ENCODE data around the gene PAF1. TPM values are rescaled to one million over a fixed set of nuclear protein-coding genes. Genes with fewer than 3 reads are reported as not detected.
A peak's percentile ranks its signal among the peaks of the same experiment; 100 is the strongest.

PAF1 gene
- 34.8 TPM for total RNA-seq
- long read RNA-seq, transcript PAF1-201 (14 exons, 2,066 nt), result major isoform, 56 of 100 reads
- long read RNA-seq, partial matches to known transcripts, result 12 of 100 reads
- long read RNA-seq, other reads (novel, unspliced or antisense), result 31 of 100 reads

DNA sequence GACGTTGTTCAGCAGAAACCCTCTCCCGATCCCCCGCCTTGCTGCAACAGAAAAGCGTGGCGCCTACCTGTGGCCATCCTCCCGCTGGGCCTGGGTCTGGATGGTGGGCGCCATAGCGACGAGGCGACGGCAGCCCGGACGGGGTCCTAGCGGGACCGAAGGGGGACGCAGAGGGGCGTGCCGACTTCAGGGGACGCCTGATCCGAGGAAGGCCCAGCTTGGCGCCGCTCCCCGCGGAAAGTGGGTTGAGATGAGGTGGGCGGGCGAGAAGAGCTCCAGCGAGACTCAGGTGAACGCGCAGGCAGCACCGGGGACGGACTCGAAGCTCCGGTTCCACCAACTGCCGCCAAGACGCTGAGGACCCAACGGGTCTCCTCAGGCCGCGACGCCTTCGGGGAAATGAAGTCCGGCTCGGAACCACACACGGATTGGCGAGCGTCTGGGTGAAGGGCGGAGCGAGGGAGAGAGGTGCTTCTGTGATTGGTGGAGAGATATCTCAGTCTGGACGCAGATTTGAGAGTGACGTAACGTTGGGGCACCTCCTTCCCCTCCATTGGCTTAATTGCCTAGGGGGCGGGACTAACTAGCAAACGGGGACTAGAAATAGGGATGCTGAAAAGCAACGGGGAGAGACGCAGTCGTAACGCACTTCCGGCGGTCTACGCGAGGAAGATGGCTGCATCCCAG, at the start of gene PAF1, which contains the start of gene MED29:
Gene PAF1, minus strand, starts transcription at position 356 of the 687 bp plus-strand sequence. Its CDS starts 242 bp downstream, at position 114.
Gene MED29, plus strand, starts transcription at position 628 of the 687 bp plus-strand sequence. Its CDS starts 45 bp downstream, at position 673.
- intact Hi-C loops (cut with micrococcal nuclease), result no loop called here
- ATAC-seq, result peak; percentile 97
- peak; percentile 96 for DNase-seq

DNA sequence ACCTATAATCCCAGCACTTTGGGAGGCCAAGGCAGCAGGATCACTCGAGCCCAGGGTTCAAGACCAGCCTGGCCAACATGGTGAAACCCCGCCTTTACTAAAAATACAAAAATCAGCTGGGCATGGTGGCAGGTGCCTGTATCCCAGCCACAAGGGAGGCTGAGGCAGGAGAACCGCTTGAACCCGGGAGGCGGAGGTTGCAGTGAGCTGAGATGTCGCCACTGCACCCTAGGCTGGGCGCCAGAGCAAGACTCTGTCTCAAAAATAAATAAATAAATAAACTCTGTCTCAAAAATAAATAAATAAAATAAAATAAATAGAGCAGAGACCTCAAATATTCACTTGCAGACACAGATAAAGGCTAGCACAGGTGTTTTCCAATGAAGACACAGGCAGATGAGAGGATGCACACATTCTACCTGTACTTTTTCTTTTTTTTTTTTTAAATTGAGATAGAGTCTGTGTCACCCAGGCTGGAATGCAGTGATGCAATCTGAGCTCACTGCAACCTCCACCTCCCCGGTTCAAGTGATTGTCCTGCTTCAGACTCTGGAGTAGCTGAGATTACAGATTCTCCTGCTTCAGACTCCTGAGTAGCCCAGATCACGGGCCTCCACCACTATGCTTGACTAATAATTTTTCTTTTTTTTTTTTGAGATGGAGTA, 47.5 kb upstream of the PAF1 start:
- intact Hi-C loops (cut with micrococcal nuclease), result no loop called here
- no peak for DNase-seq

DNA sequence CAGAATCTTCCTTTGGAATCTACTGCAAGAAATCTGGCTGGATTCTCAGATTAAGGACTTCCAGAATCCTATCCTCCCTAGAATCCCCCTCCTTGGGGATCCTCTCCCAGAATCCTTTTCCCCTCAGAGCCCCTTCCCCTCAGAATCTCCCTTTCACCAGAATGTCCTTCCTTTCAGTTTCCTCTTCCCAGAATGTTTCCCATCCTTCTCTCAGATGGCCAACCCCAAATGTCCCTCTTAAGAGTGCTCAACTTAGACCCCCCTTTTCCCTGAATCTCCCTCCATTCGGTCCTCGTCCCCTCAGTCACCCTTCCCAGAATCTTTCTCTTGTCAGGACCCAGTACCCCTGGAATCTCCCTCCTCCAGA, 45.4 kb upstream of the PAF1 start:
- intact Hi-C loops (cut with micrococcal nuclease), result no loop called here
- ATAC-seq (no peak), DNase-seq (no peak)

More for the DNA sequence above, 47.5 kb upstream of the PAF1 start:
- ATAC-seq, result no peak

DNA sequence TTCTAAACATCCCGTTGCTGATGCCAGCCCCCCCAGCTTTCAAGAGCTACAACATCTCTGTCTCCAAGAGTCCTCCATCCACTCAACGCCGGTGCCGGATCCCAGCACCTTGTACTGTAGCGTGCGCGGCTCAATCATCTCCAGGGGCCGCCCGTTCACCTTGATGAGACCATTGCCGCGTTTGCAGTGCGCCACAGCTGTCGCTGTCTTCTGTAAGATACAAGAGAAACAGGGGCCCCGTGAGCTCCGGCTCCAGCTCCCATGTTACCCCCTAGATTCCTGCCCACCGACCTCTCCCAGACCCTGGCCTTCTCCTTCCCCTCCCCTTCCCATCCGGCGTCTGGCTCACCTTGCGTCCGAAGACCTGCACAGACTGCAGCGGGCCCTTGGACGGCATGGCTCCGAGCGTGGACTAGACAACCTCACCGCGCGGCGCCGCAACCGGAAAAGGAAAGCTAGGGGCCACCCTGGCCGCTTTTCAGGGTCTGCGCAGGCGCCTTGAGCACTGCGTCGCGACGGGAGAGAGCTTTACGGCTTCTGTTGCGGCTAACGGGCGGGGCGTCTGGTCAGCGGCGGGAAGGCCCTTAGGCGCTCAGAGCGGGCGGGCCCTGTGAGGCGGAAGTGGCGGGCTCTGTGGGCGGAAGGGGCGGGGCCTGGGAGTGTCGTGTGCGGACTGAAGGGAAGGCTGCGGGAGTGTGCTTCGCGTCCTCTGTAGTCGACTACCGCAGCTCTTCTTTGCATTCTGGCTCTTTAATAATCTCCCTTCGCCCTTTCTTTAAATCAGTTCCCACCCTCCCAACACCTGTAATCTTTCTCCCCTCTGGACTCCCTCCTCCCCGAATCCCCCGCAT, 44.8 kb upstream of the PAF1 start, which contains the start of gene RPS16:
Gene RPS16, minus strand, starts transcription at position 451 of the 851 bp plus-strand sequence. Its CDS starts 54 bp downstream, at position 397.
- intact Hi-C loops (cut with micrococcal nuclease), result no loop called here
- ATAC-seq, result peak; percentile 99
- DNase-seq, result peak; percentile 99

DNA sequence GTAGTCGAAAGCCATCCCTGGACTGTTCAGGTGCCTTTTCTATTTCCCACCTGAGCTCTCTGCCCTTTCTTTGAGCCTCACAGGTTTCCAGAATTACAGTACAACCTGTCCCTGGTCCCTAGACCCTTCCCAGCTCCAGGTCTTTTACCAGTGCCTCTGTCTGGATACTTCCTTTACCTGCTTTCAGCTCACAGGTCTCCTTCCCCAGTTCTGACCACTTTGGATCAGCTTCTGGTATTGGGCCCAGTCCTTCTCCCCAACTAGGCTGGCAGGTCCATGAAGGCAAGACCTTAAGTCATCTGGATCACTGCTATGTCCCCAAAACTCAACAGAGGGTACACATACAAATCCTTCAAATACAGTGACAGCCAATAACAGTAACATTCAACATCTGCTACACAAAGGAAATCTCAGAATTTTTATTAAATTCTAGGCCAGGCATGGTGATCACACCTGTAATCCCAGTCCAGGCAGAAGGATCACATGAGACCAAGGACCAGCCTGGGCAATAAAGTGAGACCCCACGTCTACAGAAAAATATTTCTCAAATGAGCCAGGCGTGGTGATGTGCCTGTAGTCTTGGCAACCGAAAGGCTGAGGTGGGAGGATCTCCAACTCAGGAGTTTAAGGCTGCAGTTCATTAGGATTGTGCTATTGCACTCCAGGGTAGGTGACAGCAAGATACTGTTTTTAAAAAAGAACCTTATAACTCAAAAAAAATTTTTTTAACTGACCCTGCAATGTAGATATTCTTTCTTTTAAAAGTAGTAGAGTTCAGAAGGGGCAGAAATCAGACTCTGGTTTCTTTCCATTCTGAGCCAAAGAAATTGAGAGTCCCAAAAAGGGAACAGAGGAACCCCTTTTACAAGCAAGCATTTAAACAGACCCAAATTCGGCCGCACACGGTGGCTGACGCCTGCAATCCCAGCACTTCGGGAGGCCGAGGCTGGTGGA, 43.5 kb upstream of the PAF1 start:
- ATAC-seq, result no peak
- intact Hi-C loops (cut with micrococcal nuclease), result no loop called here
- DNase-seq, result no peak

DNA sequence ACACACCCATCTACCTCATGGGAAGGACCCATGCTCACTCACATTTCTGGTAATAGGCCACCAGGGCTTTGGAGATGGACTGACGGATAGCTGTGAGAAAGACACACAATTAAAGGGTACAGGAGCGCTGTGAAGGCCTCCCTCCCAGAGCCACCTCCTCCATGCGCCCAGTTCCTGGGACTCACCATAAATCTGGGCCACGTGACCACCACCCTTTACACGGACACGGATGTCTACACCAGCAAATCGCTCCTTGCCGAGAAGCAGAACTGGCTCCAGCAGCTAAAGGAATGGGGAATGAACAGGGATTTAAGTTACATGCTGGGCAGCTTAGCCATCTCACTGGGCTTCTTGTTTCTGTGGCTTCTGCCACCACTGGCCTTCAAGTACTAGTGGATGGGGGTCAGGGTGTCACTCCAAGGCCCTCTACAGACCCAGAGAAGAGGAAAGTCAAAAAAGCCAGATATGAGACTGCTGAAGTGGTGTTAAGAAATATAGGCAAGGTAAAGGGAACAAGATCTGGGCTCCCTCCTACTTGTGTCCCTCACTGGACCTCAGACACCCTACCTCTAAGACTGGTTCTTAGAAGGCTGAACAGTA, 42.7 kb upstream of the PAF1 start:
- no peak for DNase-seq
- intact Hi-C loops (cut with micrococcal nuclease), result no loop called here

DNA sequence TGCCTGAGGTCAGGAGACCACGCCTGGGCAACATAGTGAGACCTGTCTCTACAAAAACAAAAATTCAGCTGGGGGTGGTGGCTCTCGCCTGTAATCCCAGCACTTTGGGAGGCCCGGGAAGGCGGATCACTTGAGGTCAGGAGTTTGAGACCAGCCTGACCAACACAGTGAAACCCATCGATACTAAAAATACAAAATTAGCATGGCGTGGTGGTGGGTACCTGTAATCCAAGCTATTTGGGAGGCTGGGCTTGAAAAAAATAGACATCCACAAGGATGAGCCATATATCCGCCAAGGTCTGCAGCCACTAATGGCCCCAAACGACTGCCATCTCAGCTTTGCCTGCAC, 41.7 kb upstream of the PAF1 start:
- DNase-seq (no peak), ATAC-seq (no peak)
- intact Hi-C loops (cut with micrococcal nuclease), result no loop called here

More for the DNA sequence above, 42.7 kb upstream of the PAF1 start:
- no peak for ATAC-seq

DNA sequence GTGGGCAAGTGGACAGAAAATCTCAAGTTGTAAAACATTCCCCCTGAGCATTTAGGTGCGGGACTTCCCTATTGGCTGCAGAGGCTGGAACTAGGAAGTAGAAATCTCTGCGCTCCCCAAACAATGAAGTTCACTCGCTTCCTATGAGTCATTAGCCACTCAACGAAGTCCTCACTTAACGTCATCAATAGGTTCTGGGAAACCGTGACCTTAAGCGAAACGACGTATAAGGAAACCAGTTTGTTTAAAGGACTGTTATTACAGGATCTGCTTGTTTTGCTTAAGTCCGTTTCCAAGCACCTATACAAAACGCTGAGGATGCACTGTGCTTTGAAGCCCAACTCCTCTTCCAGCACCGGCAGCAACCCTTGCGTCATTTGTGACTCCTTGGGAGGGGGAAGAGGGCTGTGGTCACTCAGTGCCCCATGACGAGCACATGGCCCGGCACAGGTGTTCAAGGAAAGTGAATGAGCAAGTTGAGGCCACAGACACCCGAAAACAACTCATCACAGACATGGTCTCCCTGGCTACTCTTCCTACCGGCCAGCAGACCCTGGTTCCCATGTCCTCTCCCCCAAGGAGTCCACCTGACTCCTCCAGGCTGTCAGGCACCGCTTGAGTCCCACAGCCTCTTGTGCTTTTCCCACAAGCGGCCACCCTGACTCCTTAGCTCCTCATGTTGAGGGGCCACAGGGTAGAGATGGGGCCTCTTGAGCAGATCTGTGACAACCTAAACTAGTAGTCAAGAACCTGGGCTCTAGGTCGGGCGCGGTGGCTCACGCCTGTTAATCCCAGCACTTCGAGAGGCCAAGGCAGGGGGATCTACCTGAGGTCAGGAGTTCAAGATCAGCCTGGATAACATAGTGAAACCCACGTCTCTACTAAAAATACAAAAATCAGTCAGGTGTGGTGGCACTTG, 40.0 kb upstream of the PAF1 start:
- intact Hi-C loops (cut with micrococcal nuclease), result no loop called here
- no peak for DNase-seq
- ATAC-seq, result no peak

DNA sequence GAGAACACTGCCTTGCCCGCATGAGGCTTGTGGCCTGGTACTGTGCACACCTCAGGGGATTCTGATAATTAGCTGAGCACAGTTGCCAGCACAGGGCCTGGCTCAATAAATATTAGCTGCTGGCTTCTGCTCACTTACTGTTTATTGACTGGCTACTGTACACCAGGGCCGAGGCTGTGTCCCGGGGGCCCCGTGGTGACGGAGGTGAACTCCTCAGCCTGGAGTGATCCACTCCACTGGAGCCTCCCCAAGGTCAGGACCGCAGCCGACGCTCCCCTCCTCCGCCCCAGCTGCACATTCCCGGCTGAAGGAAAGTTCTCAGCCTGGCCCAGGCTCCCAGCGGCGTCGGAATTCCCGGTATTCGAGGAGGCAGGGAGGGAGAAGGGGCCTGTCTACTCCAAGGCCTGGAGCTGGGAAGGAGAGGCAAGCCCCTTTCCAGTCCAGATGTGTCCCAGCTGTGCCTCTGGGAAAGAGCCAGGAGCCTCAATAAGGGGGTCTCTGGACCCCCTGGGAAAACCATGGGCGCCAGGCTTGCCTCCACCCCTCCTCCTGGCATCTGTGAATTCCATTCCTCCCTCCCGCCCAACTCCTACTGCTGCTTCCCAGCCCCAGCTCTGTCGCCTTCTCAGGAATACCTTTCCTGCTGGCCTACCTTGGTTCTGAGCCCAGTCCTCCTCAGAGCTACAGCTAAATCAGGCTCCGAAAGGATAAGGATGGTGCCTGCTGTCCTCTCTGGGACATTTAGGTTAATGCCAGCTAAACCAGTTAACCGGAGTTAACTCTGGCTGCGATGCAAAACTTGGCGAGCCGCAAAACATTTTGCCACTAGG, 37.6 kb upstream of the PAF1 start:
- intact Hi-C loops (cut with micrococcal nuclease), result no loop called here
- ATAC-seq (peak; percentile 89), DNase-seq (peak; percentile 82)

DNA sequence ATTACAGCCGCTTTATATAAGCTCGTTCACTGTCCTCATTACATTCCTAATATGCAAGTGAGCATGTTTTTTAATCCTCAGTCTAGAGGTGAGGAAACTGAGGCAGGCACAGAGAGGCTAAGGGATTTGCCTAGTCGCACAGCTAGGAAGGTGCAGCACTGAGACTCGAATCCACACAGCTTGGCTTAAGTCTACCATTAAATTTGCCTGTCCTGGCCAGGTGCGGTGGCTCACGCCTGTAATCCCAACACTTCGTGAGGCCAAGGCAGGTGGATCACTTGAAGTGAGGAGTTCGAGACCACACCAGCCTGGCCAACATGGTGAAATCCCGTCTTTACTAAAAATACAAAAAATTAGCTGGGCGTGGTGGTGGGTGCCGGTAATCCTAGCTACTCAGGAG, 36.8 kb upstream of the PAF1 start:
- DNase-seq (no peak), ATAC-seq (no peak)
- intact Hi-C loops (cut with micrococcal nuclease), result no loop called here

DNA sequence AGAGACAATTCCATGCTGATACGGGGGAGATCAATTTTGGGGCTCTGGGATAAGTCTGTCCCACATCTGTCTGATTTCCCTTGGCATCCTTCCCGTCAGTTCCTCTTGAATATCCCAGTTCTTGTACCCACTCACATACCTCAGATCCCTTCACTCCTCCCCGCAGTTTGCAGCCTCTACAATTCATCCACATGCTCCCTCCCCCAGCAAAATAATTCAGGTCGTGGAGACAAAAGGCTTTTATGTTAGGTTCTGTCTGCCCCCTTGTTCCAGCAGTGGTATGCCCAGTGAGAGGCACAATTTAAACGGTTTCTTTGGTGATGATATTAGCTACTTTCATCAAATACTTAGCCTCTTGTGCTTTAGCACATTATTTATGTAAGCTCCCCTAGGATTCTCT, 35.3 kb upstream of the PAF1 start:
- DNase-seq (no peak), ATAC-seq (no peak)
- intact Hi-C loops (cut with micrococcal nuclease), result no loop called here

DNA sequence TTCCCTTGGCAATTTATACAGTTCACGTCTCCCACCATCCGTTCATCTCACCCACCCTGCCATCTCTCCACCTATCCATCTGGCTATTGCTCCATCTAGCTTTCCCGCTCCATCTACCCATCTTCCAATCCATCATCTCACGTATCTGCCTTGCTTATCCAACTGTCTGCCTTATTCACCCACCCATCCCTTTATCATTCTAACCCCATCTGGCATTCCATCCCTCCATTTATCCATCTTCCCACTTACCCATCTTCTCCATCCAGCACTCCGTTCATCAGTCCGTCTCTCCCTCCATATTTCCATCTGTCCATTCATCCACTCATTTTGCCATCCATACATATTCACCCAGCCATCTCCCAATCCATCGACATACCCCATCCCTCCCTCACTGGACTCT, 34.8 kb upstream of the PAF1 start:
- ATAC-seq, result no peak
- no peak for DNase-seq
- intact Hi-C loops (cut with micrococcal nuclease), result no loop called here

DNA sequence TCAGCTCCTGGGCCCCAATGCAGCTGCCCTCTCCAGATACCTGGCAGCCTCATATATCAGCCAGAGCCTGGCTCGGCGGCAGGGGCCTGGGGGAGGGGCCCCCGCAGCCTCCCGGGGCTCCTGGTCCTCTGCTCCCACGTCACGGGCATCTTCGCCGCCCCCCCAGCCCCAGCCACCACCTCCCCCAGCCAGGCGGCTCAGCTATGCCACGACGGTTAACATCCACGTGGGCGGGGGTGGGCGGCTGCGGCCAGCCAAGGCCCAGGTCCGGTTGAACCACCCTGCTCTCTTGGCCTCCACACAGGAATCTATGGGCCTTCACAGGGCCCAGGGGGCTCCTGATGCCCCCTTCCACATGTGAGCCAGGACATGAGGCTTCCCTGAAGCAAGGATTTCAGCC, 34.0 kb upstream of the PAF1 start:
- no peak for DNase-seq
- intact Hi-C loops (cut with micrococcal nuclease), result no loop called here
- no peak for ATAC-seq

DNA sequence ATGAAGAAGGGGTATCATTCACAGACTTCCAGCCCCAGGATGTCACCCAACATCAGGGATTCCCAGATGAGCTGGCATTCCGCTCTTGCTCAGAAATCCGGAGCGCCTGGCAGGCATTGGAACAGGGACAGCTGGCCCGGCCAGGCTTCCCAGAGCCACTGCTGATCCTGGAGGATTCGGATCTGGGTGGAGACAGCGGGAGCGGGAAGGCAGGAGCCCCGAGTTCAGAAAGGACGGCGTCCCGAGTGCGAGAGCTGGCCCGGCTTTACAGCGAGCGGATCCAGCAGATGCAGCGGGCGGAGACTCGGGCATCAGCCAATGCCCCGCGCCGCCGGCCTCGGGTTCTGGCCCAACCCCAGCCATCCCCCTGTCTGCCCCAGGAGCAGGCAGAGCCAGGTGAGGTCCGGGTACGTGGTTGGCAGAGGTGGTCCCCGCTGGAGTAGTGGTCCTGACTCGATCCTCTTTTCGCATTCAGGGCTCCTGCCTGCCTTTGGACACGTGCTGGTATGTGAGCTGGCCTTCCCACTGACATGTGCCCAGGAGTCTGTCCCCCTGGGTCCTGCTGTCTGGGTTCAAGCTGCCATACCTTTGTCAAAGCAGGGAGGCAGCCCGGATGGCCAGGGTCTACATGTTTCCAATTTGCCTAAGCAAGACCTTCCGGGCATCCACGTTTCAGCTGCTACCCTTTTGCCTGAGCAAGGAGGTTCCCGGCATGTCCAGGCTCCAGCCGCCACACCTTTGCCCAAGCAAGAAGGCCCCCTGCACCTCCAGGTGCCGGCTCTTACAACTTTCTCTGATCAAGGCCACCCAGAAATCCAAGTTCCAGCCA, 32.6 kb upstream of the PAF1 start:
- ATAC-seq (no peak), DNase-seq (no peak)
- intact Hi-C loops (cut with micrococcal nuclease), result no loop called here

DNA sequence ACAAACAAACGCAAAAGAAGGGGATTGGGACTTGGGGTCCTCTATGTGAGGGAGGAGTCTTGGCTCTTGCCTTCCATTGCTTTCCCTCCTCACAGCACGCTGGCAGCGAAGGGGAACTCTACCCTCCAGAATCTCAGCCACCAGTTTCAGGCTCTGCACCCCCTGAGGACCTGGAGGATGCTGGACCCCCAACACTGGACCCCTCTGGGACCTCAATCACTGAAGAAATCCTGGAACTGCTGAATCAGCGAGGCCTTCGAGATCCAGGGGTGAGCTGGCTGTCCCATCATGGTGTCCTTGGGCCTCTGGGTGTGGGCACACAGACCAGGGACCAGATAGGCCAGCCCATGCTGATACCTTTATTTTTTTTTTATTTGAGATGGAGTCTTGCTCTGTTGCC, 31.1 kb upstream of the PAF1 start:
- DNase-seq (no peak), ATAC-seq (no peak)
- intact Hi-C loops (cut with micrococcal nuclease), result no loop called here

DNA sequence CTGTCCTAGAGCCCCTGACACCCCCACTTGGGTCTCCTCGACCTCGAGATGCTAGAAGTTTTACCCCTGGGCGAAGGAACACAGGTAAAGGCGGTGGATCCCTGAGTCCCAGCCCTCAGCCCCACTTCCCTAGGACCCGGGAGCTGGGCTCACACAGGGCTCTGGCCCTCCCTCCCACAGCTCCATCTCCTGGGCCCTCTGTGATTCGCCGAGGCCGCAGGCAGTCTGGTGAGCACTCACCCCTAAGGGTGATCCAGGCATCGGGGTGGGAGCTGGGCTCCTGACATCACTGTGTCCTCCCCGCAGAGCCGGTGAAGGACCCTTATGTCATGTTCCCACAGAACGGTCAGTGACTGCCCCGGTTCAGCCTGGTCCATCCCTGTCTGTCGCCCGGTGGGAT, 29.9 kb upstream of the PAF1 start:
- intact Hi-C loops (cut with micrococcal nuclease), result no loop called here
- ATAC-seq (no peak), DNase-seq (no peak)
